ENCODE data around the gene INPP5E.

- TF ChIP-seq POLR2A (IDR thresholded peaks at IDR 0.05; ENCODE audit: low read depth, low read length) (no peak), POLR2AphosphoS5 (IDR thresholded peaks at IDR 0.05; ENCODE audit: low read depth, low read length) (no peak), TAF1 (IDR thresholded peaks at IDR 0.05; ENCODE audit: low read depth, low read length) (no peak), SPI1 (IDR thresholded peaks at IDR 0.05; ENCODE audit: low read depth, low read length) (no peak), PAX5 (IDR thresholded peaks at IDR 0.05; ENCODE audit: insufficient read depth, low read length, severe bottlenecking) (no peak)
Measured at GRCh38 chr9:136470356-136470755, 30.7 kb upstream of the INPP5E start.
